K562 (cell line): ENCODE data around the gene SELENOT. TPM values are rescaled to one million over a fixed set of nuclear protein-coding genes. Genes with fewer than 3 reads are reported as not detected.
A peak's percentile ranks its signal among the peaks of the same experiment; 100 is the strongest.

Experiments used
- CTBP1 ChIP-seq: fragments of 450-650 bp; IDR thresholded peaks from 2 replicates; pipeline ENCODE4 v1.6.1; 2016; ENCODE audit warnings: borderline replicate concordance
- FOXK2 ChIP-seq, 2 experiments: fragments of 450-650 bp; IDR thresholded peaks in 1 of 2; conservative IDR thresholded peaks in 1 of 2; 2 replicates each; pipeline ENCODE4 v1.6.1; 2016; ENCODE audit warnings: low read depth in 2 of 2, mild to moderate bottlenecking in 1 of 2
- HEY1 ChIP-seq: fragments of 250-450 bp; sonication (Bioruptor Pico); IDR thresholded peaks from 2 replicates; pipeline ENCODE4 v1.5.0; 2020; ENCODE audit warnings: mild to moderate bottlenecking, moderate library complexity, borderline replicate concordance
- MLLT1 ChIP-seq, 2 experiments: fragments of 450-650 bp; IDR thresholded peaks; 2 replicates each; pipeline ENCODE4 v1.6.1; 2016
- NFYB ChIP-seq: IDR thresholded peaks from 2 replicates; pipeline ENCODE4 v1.6.1; 2011; ENCODE audit warnings: mild to moderate bottlenecking, moderate library complexity; ENCODE audit not compliant: insufficient read length; ENCODE audit errors: extremely low read depth
- PHF8 ChIP-seq: fragments of 200-600 bp; sonication (generic); IDR thresholded peaks from 2 replicates; pipeline ENCODE4 v1.6.1; 2012; ENCODE audit warnings: mixed run types, mild to moderate bottlenecking, inconsistent platforms, low read length, moderate library complexity, borderline replicate concordance
- PML ChIP-seq: IDR thresholded peaks from 2 replicates; pipeline ENCODE4 v1.6.1; 2012; ENCODE audit warnings: low read length, inconsistent platforms
- SNIP1 ChIP-seq: fragments of 450-650 bp; IDR thresholded peaks from 2 replicates; pipeline ENCODE4 v1.7.1; 2017; ENCODE audit warnings: low read depth, mild to moderate bottlenecking
- SP1 ChIP-seq: sonication (generic); formaldehyde crosslinking; IDR thresholded peaks from 2 replicates; pipeline ENCODE4 v1.8.1; 2022; ENCODE audit warnings: mild to moderate bottlenecking, missing genetic modification reagents
- SP2 ChIP-seq: IDR thresholded peaks from 2 replicates; pipeline ENCODE4 v1.6.1; 2011; ENCODE audit warnings: mild to moderate bottlenecking, low read depth, low read length, moderate library complexity; ENCODE audit not compliant: poor library complexity, severe bottlenecking; ENCODE audit errors: extremely low read depth
- ZNF76 ChIP-seq: fragments of 250-450 bp; sonication (Bioruptor Pico); IDR thresholded peaks from 2 replicates; pipeline ENCODE4 v1.4.0; 2020; ENCODE audit warnings: mild to moderate bottlenecking, moderate library complexity, borderline replicate concordance
- polyA plus RNA-seq, 8 experiments: library from polyadenylated mRNA; depleted of rRNA in 4 of 8; stranded (reverse) in 5 of 8; unstranded in 3 of 8; fragments of >200 nt; fragmentation: Nextera tagmentation in 2 of 8; fragmentation: Illumina TruSeq in 1 of 8; extraction: Ambion mirVana in 2 of 8; extraction: Trizol in 1 of 8; gene quantifications; 2 replicates each; pipeline versions ENCODE4 v1.2.1 to v1.2.3, GENCODE V29; 2011 to 2014; ENCODE audit warnings: inconsistent platforms in 1 of 8, missing spikeins in 1 of 8
- total RNA-seq, 7 experiments: library from RNA; depleted of rRNA in 6 of 7; stranded (reverse); fragments of >200 nt in 6 of 7; fragmentation: Illumina TruSeq in 2 of 7; extraction: Trizol in 2 of 7; gene quantifications; 2 replicates each; pipeline versions ENCODE4 v1.2.1 to v1.2.3, GENCODE V29; 2011 to 2021; ENCODE audit warnings: low replicate concordance in 1 of 7
- TF ChIP-seq, protein P1 (sequence below): fragments of 250-450 bp; sonication (Bioruptor Pico); IDR thresholded peaks from 2 replicates; pipeline ENCODE4 v1.4.0; 2020
- TF ChIP-seq, protein P2 (sequence below), 2 experiments: fragments of 450-650 bp in 1 of 2; sonication (generic) in 1 of 2; formaldehyde crosslinking in 1 of 2; IDR thresholded peaks; 2 replicates each; pipeline versions ENCODE4 v1.7.1 to v1.9.0; 2016 to 2022; ENCODE audit warnings: inconsistent platforms in 1 of 2, mild to moderate bottlenecking in 1 of 2, missing genetic modification reagents in 1 of 2

SELENOT gene
- total and polyA plus RNA-seq, 9 of the 15 experiments (the other 6 are each of a cell fraction or from before 2014, with no cell fraction given) = 33.0 to 411 (median 91.9) TPM

- TF ChIP-seq MLLT1 (IDR thresholded peaks at IDR 0.05) = peak; percentile 11 to 78; a peak in 3 of 4 replicates
- no peak for TF ChIP-seq NFYB
- 0 out of 2 replicates have a peak, but pooled peaks have one; percentile 51 for TF ChIP-seq CTBP1
- TF ChIP-seq SNIP1 = no peak
- TF ChIP-seq SP2 = no peak
- TF ChIP-seq, protein P1, sequence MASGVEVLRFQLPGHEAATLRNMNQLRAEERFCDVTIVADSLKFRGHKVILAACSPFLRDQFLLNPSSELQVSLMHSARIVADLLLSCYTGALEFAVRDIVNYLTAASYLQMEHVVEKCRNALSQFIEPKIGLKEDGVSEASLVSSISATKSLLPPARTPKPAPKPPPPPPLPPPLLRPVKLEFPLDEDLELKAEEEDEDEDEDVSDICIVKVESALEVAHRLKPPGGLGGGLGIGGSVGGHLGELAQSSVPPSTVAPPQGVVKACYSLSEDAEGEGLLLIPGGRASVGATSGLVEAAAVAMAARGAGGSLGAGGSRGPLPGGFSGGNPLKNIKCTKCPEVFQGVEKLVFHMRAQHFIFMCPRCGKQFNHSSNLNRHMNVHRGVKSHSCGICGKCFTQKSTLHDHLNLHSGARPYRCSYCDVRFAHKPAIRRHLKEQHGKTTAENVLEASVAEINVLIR = no peak
- peak; percentile 61; the same call in 1 of the 2 replicates for TF ChIP-seq PHF8
- no peak for TF ChIP-seq SP1 (CRISPR knock-in tag)
- peak; percentile 82 for TF ChIP-seq PML
- TF ChIP-seq HEY1 (CRISPR knock-in tag) = no peak
- TF ChIP-seq ZNF76 (CRISPR knock-in tag) = no peak
- TF ChIP-seq FOXK2 (conservative IDR thresholded peaks at IDR 0.05 in 1 of 2, IDR thresholded peaks at IDR 0.05 in 1 of 2; ENCODE audit: low read depth in 2 of 2) = peak; percentile 39 to 40; a peak in 1 of 4 replicates
- TF ChIP-seq, protein P2, sequence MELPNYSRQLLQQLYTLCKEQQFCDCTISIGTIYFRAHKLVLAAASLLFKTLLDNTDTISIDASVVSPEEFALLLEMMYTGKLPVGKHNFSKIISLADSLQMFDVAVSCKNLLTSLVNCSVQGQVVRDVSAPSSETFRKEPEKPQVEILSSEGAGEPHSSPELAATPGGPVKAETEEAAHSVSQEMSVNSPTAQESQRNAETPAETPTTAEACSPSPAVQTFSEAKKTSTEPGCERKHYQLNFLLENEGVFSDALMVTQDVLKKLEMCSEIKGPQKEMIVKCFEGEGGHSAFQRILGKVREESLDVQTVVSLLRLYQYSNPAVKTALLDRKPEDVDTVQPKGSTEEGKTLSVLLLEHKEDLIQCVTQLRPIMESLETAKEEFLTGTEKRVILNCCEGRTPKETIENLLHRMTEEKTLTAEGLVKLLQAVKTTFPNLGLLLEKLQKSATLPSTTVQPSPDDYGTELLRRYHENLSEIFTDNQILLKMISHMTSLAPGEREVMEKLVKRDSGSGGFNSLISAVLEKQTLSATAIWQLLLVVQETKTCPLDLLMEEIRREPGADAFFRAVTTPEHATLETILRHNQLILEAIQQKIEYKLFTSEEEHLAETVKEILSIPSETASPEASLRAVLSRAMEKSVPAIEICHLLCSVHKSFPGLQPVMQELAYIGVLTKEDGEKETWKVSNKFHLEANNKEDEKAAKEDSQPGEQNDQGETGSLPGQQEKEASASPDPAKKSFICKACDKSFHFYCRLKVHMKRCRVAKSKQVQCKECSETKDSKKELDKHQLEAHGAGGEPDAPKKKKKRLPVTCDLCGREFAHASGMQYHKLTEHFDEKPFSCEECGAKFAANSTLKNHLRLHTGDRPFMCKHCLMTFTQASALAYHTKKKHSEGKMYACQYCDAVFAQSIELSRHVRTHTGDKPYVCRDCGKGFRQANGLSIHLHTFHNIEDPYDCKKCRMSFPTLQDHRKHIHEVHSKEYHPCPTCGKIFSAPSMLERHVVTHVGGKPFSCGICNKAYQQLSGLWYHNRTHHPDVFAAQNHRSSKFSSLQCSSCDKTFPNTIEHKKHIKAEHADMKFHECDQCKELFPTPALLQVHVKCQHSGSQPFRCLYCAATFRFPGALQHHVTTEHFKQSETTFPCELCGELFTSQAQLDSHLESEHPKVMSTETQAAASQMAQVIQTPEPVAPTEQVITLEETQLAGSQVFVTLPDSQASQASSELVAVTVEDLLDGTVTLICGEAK (IDR thresholded peaks at IDR 0.05) = 0 out of 2 replicates have a peak, but pooled peaks have one; percentile 30
- TF ChIP-seq, protein P2 (CRISPR knock-in tag; IDR thresholded peaks at IDR 0.05) = no peak
These were observed 532 bp upstream of the SELENOT start (continued) for GRCh38 chr3:150602426-150603152.
